ENCODE results near the gene GPI. TPM values are rescaled to one million over a fixed set of nuclear protein-coding genes. Genes with fewer than 3 reads are reported as not detected.
A peak's percentile ranks its signal among the peaks of the same experiment; 100 is the strongest.
"Not testable (repeated sequence)": the region's sequence is repeated elsewhere in the genome, so short reads cannot be mapped to it uniquely, and the experiment has no call there.

The GPI gene
- total RNA-seq, 1 experiment from 2014 or later: 370 TPM

DNA sequence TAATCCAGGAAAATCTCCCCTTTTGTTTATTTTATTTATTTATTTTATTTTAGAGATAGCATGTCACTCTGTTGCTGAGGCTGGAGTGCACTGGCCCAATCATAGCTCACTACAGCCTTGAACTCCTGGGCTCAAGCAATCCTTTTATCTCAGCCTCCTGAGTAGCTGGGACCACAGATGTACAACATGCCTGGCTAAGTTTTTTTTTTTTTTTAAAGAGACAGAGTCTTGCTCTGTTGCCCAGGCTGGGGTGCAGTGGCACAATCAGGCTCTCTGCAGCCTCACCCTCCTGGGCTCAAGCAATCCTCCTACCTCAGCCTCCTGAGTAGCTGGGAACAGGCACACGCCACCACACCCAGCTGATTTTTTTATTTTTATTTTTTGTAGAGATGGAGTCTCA, 32.9 kb downstream of the GPI start:
- in situ Hi-C loops (cut with HindIII; ENCODE audit: low pct_unique_long_range_greater_than_20kb, low sequenced_read_pairs): no loop called here
- Histone ChIP-seq H3K4me1 (ENCODE audit: control insufficient read depth, insufficient read depth, low read length) (no peaks in the 10 kb centered on the region), H3K4me3 (ENCODE audit: low read depth in 2 of 2, low read length in 2 of 2) (no peak overlapping the region), H3K27ac (ENCODE audit: low read length) (no peak overlapping the region), H3K27me3 (ENCODE audit: control insufficient read depth, insufficient read depth, low read length) (no peaks in the 10 kb centered on the region), H3K9me3 (ENCODE audit: control insufficient read depth, insufficient read depth, low read depth, low read length) (no peaks in the 10 kb centered on the region), H3K36me3 (ENCODE audit: control insufficient read depth, insufficient read depth, low read length) (peaks cover 12% of the 10 kb centered on the region; the same call in 1 of the 2 replicates)
- DNase-seq (ENCODE audit: low read depth, low spot score) (no peak), ATAC-seq (no peak)
- BruUV-seq (replicated peaks): no TSS peak
- POLR2A ChIA-PET: interaction anchor here (1.0 kb wide), 1 partner anchor 84 kb away, joined by 4 read pairs; the partner anchor contains the start of gene WTIP
- intact Hi-C loops (cut with micrococcal nuclease; ENCODE audit: unreplicated experiment): no loop called here
- CTCF ChIA-PET: no interaction called here
- TF ChIP-seq POLR2AphosphoS5 (IDR thresholded peaks at IDR 0.05; ENCODE audit: low read depth, low read length) (no peak), SIN3A (IDR thresholded peaks at IDR 0.05; ENCODE audit: borderline replicate concordance, insufficient read depth, low read depth, low read length) (no peak), TCF7L2 (IDR thresholded peaks at IDR 0.05; ENCODE audit: low read depth, low read length) (no peak)
- TF ChIP-seq, protein P1, sequence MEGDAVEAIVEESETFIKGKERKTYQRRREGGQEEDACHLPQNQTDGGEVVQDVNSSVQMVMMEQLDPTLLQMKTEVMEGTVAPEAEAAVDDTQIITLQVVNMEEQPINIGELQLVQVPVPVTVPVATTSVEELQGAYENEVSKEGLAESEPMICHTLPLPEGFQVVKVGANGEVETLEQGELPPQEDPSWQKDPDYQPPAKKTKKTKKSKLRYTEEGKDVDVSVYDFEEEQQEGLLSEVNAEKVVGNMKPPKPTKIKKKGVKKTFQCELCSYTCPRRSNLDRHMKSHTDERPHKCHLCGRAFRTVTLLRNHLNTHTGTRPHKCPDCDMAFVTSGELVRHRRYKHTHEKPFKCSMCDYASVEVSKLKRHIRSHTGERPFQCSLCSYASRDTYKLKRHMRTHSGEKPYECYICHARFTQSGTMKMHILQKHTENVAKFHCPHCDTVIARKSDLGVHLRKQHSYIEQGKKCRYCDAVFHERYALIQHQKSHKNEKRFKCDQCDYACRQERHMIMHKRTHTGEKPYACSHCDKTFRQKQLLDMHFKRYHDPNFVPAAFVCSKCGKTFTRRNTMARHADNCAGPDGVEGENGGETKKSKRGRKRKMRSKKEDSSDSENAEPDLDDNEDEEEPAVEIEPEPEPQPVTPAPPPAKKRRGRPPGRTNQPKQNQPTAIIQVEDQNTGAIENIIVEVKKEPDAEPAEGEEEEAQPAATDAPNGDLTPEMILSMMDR (IDR thresholded peaks at IDR 0.05): no peak
- TF ChIP-seq, protein P2, sequence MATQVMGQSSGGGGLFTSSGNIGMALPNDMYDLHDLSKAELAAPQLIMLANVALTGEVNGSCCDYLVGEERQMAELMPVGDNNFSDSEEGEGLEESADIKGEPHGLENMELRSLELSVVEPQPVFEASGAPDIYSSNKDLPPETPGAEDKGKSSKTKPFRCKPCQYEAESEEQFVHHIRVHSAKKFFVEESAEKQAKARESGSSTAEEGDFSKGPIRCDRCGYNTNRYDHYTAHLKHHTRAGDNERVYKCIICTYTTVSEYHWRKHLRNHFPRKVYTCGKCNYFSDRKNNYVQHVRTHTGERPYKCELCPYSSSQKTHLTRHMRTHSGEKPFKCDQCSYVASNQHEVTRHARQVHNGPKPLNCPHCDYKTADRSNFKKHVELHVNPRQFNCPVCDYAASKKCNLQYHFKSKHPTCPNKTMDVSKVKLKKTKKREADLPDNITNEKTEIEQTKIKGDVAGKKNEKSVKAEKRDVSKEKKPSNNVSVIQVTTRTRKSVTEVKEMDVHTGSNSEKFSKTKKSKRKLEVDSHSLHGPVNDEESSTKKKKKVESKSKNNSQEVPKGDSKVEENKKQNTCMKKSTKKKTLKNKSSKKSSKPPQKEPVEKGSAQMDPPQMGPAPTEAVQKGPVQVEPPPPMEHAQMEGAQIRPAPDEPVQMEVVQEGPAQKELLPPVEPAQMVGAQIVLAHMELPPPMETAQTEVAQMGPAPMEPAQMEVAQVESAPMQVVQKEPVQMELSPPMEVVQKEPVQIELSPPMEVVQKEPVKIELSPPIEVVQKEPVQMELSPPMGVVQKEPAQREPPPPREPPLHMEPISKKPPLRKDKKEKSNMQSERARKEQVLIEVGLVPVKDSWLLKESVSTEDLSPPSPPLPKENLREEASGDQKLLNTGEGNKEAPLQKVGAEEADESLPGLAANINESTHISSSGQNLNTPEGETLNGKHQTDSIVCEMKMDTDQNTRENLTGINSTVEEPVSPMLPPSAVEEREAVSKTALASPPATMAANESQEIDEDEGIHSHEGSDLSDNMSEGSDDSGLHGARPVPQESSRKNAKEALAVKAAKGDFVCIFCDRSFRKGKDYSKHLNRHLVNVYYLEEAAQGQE (IDR thresholded peaks at IDR 0.05; ENCODE audit: insufficient read depth in 1 of 2, low read depth in 2 of 2, low read length in 1 of 2): no peak

DNA sequence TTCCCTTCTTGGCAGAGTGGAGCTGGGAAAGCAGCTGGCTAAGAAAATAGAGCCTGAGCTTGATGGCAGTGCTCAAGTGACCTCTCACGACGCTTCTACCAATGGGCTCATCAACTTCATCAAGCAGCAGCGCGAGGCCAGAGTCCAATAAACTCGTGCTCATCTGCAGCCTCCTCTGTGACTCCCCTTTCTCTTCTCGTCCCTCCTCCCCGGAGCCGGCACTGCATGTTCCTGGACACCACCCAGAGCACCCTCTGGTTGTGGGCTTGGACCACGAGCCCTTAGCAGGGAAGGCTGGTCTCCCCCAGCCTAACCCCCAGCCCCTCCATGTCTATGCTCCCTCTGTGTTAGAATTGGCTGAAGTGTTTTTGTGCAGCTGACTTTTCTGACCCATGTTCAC, 34.9 kb downstream of the GPI start:
- peaks cover 10% of the 10 kb centered on the region; the same call in 1 of the 2 replicates for H3K36me3 ChIP-seq (ENCODE audit: control insufficient read depth, insufficient read depth, low read length)
- H3K4me3 ChIP-seq (ENCODE audit: low read depth in 2 of 2, low read length in 2 of 2): no peak overlapping the region
- no peaks in the 10 kb centered on the region for H3K27me3 ChIP-seq (ENCODE audit: control insufficient read depth, insufficient read depth, low read length)
- H3K9me3 ChIP-seq (ENCODE audit: control insufficient read depth, insufficient read depth, low read depth, low read length): no peaks in the 10 kb centered on the region
- no peak overlapping the region for H3K27ac ChIP-seq (ENCODE audit: low read length)
- intact Hi-C loops (cut with micrococcal nuclease; ENCODE audit: unreplicated experiment) (no loop called here), in situ Hi-C loops (cut with HindIII; ENCODE audit: low pct_unique_long_range_greater_than_20kb, low sequenced_read_pairs) (no loop called here)
- ATAC-seq (no peak), DNase-seq (ENCODE audit: low read depth, low spot score) (no peak)
- TF ChIP-seq POLR2AphosphoS5 (IDR thresholded peaks at IDR 0.05; ENCODE audit: low read depth, low read length): no peak
- no peak for TF ChIP-seq SIN3A (IDR thresholded peaks at IDR 0.05; ENCODE audit: borderline replicate concordance, insufficient read depth, low read depth, low read length)
- TF ChIP-seq, protein P1 (IDR thresholded peaks at IDR 0.05): no peak
- no peak for TF ChIP-seq TCF7L2 (IDR thresholded peaks at IDR 0.05; ENCODE audit: low read depth, low read length)
- TF ChIP-seq, protein P2 (IDR thresholded peaks at IDR 0.05; ENCODE audit: insufficient read depth in 1 of 2, low read depth in 2 of 2, low read length in 1 of 2): no peak
- ChIA-PET CTCF (interaction anchor here (0.6 kb wide), 1 partner anchor 163 kb away, joined by 7 read pairs; no protein-coding TSS in a partner anchor), POLR2A (no interaction called here)
- no peaks in the 10 kb centered on the region for H3K4me1 ChIP-seq (ENCODE audit: control insufficient read depth, insufficient read depth, low read length)
- BruUV-seq (replicated peaks): TSS peak; percentile 89

DNA sequence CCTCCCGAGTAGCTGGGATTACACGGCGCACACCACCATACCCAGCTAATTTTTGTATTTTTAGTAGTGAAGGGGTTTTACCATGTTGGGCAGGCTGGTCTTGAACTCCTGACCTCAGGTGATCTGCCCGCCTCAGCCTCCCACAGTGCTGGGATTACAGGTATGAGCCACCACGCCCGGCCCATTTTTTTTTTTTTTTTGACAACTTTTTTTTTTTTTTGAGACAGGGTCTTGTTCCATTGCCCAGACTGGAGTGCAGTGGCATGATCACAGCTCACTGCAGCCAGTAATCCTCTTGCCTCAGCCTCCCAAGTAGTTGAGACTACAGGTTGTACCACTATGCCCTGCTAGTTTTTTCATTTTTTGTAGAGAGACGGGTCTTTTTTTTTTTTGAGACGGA, 35.8 kb downstream of the GPI start:
- CTCF ChIA-PET: interaction anchor here (0.7 kb wide), 1 partner anchor 140 kb away, joined by 3 read pairs; no protein-coding TSS in a partner anchor
- H3K4me1 ChIP-seq (ENCODE audit: control insufficient read depth, insufficient read depth, low read length); POLR2A ChIA-PET; intact Hi-C loops (cut with micrococcal nuclease; ENCODE audit: unreplicated experiment); H3K9me3 ChIP-seq (ENCODE audit: control insufficient read depth, insufficient read depth, low read depth, low read length); H3K27me3 ChIP-seq (ENCODE audit: control insufficient read depth, insufficient read depth, low read length); ATAC-seq; BruUV-seq (replicated peaks); H3K27ac ChIP-seq (ENCODE audit: low read length); H3K36me3 ChIP-seq (ENCODE audit: control insufficient read depth, insufficient read depth, low read length); in situ Hi-C loops (cut with HindIII; ENCODE audit: low pct_unique_long_range_greater_than_20kb, low sequenced_read_pairs); DNase-seq (ENCODE audit: low read depth, low spot score); H3K4me3 ChIP-seq (ENCODE audit: low read depth in 2 of 2, low read length in 2 of 2): not testable (repeated sequence)

Data from Panc1 (cell line).